Upper lobe of left lung (tissue), 4 donors: Measurements from ENCODE around the gene NBEAL2.

Experiments
- CTCF ChIP-seq, 6 experiments: fragments of 450-650 bp in 4 of 6; fragments of 200-600 bp in 2 of 6; sonication (generic) in 2 of 6; IDR thresholded peaks; one replicate each; pipeline ENCODE4 v1.5.1; 2016 to 2019; ENCODE audit warnings: antibody characterized with exemption in 6 of 6
- POLR2A ChIP-seq, 4 donors: fragments of 450-650 bp; IDR thresholded peaks; one replicate each; pipeline ENCODE4 v1.5.1; 2016 to 2017; ENCODE audit warnings: antibody characterized with exemption in 4 of 4, mild to moderate bottlenecking in 2 of 4
- POLR2AphosphoS5 ChIP-seq, 2 donors: sonication (generic); formaldehyde crosslinking; IDR thresholded peaks; one replicate each; pipeline ENCODE4 v1.5.1; 2017; ENCODE audit warnings: antibody characterized with exemption in 2 of 2

DNA sequence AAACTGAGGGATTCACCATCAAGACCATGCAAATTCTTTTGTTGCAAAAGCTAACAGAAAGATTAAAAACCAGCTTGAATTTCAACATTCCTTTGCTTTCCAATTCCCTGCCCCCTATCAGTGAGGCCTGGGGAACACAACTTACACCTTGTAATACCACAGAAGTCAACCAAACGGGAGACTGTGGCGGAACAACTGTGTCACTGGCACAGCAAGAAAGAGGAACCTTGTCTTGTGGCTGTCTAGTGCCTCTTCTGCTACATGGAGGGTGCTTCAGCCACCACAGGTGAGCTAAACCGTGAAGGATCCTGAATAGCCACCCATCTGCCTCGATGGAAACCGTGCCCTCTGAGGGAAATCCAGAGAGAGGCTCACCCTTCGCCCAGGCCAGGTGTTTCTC is 14.3 kb upstream of the NBEAL2 start:
- TF ChIP-seq POLR2AphosphoS5 (IDR thresholded peaks at IDR 0.05), result peak in 1 of 2 donors; percentile 36
- TF ChIP-seq CTCF (IDR thresholded peaks at IDR 0.05), result no peak
- TF ChIP-seq POLR2A (IDR thresholded peaks at IDR 0.05), result peak in 1 of 4 donors; percentile 20
